ENCODE results near the gene ARHGEF19. TPM values are rescaled to one million over a fixed set of nuclear protein-coding genes. Genes with fewer than 3 reads are reported as not detected.

The ARHGEF19 gene
- total and polyA plus RNA-seq, 2 of the 13 experiments (the other 11 are each of a cell fraction or from before 2014, with no cell fraction given) = 1.7 to 1.8 TPM

DNA sequence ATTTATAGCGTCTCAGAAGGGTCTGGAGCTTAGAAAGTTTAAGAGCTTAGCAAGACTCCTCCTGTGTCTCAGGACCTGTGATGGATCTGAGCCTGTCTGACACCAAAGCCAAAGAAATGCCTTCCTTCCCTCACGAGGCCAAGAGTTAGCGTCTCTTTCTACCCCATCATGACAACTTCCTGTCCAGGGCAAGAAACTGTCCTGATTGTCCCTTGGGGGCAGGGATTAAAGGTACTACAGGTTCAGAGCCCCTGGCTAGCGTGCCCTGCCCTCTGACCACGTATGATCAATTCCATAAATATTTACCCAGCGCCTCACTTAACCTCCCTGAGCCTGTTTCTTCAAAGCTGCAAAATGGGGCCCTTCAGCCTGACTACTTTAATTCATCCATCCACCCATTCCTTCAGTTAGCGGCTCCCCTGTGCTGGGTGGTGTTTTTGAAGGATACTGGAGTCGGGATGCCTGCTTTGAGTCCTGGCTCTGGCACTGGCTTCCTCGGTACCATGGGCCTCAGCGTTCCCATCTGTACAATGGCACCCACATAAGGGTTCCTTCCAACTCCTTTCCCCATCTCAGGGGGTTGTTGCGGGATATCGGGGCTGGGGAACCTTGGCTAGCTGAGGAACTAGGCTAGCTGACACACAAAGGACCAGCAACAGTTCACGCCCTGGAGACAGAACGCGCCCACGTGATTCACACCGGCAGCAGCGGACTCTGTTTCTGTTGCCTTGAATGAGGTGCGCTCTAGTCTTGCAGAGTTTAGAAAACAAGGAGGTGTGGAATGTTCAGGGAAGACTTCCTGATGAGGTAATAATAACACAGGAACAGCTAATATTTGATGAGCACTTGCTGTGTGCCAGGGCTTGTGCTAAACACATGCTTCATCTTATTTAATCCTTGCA, 33.6 kb downstream of the ARHGEF19 start (continued):
- TF ChIP-seq, protein P1, sequence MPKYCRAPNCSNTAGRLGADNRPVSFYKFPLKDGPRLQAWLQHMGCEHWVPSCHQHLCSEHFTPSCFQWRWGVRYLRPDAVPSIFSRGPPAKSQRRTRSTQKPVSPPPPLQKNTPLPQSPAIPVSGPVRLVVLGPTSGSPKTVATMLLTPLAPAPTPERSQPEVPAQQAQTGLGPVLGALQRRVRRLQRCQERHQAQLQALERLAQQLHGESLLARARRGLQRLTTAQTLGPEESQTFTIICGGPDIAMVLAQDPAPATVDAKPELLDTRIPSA (CRISPR knock-in tag; IDR thresholded peaks at IDR 0.05; ENCODE audit: borderline replicate concordance) = no peak
- TF ChIP-seq ZSCAN25 (CRISPR knock-in tag; IDR thresholded peaks at IDR 0.05) (peak; percentile 46; the same call in 1 of the 2 replicates), ZNF484 (CRISPR knock-in tag; IDR thresholded peaks at IDR 0.05; ENCODE audit: borderline replicate concordance, low read depth) (no peak), ZNF841 (CRISPR knock-in tag; IDR thresholded peaks at IDR 0.05; ENCODE audit: borderline replicate concordance) (no peak), PITX1 (CRISPR knock-in tag; IDR thresholded peaks at IDR 0.05) (peak; percentile 98), SNRNP70 (IDR thresholded peaks at IDR 0.05; ENCODE audit: low read depth, low read length) (no peak), ZNF564 (CRISPR knock-in tag; IDR thresholded peaks at IDR 0.05) (no peak), POLR2G (IDR thresholded peaks at IDR 0.05; ENCODE audit: low read depth, low read length) (peak; percentile 60), ZNF878 (CRISPR knock-in tag; IDR thresholded peaks at IDR 0.05) (peak; percentile 46; the same call in 1 of the 2 replicates), ZNF775 (CRISPR knock-in tag; IDR thresholded peaks at IDR 0.05; ENCODE audit: borderline replicate concordance) (peak; percentile 77; the same call in 1 of the 2 replicates), PHF20 (CRISPR knock-in tag; IDR thresholded peaks at IDR 0.05) (0 out of 2 replicates have a peak, but pooled peaks have one; percentile 26), RFXANK (CRISPR knock-in tag; IDR thresholded peaks at IDR 0.05) (no peak), HMGA1 (CRISPR knock-in tag; conservative IDR thresholded peaks at IDR 0.05) (no peak), NPAS2 (CRISPR knock-in tag; IDR thresholded peaks at IDR 0.05; ENCODE audit: borderline replicate concordance) (no peak), CENPX (CRISPR knock-in tag; IDR thresholded peaks at IDR 0.05) (no peak), NFE2L1 (CRISPR knock-in tag; IDR thresholded peaks at IDR 0.05; ENCODE audit: borderline replicate concordance) (no peak)
- TF ChIP-seq, protein P2, sequence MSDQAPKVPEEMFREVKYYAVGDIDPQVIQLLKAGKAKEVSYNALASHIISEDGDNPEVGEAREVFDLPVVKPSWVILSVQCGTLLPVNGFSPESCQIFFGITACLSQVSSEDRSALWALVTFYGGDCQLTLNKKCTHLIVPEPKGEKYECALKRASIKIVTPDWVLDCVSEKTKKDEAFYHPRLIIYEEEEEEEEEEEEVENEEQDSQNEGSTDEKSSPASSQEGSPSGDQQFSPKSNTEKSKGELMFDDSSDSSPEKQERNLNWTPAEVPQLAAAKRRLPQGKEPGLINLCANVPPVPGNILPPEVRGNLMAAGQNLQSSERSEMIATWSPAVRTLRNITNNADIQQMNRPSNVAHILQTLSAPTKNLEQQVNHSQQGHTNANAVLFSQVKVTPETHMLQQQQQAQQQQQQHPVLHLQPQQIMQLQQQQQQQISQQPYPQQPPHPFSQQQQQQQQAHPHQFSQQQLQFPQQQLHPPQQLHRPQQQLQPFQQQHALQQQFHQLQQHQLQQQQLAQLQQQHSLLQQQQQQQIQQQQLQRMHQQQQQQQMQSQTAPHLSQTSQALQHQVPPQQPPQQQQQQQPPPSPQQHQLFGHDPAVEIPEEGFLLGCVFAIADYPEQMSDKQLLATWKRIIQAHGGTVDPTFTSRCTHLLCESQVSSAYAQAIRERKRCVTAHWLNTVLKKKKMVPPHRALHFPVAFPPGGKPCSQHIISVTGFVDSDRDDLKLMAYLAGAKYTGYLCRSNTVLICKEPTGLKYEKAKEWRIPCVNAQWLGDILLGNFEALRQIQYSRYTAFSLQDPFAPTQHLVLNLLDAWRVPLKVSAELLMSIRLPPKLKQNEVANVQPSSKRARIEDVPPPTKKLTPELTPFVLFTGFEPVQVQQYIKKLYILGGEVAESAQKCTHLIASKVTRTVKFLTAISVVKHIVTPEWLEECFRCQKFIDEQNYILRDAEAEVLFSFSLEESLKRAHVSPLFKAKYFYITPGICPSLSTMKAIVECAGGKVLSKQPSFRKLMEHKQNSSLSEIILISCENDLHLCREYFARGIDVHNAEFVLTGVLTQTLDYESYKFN (CRISPR knock-in tag; conservative IDR thresholded peaks at IDR 0.05) = peak; percentile 97
- TF ChIP-seq, protein P3, sequence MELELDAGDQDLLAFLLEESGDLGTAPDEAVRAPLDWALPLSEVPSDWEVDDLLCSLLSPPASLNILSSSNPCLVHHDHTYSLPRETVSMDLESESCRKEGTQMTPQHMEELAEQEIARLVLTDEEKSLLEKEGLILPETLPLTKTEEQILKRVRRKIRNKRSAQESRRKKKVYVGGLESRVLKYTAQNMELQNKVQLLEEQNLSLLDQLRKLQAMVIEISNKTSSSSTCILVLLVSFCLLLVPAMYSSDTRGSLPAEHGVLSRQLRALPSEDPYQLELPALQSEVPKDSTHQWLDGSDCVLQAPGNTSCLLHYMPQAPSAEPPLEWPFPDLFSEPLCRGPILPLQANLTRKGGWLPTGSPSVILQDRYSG (CRISPR knock-in tag; IDR thresholded peaks at IDR 0.05) = no peak

Data from HepG2 (cell line).